Measurements from ENCODE around the gene ROBO1. TPM values are rescaled to one million over a fixed set of nuclear protein-coding genes. Genes with fewer than 3 reads are reported as not detected.

The ROBO1 gene
- total and polyA plus RNA-seq, 2 donors (not counting 3 experiments of a cell fraction or from before 2014, with no cell fraction given): 5.9 to 14.2 TPM

GRCh38 chr3:78569804-78570203 is 1198.0 kb downstream of the ROBO1 start:
- BruUV-seq (replicated peaks): no TSS peak
- intact Hi-C loops (cut with micrococcal nuclease): no loop called here
- no peak for DNase-seq (ENCODE audit: low read depth, low spot score)
- no peak overlapping the region for H2AFZ ChIP-seq (ENCODE audit: low read depth, low read length)
- H3K9me1 ChIP-seq (replicated peaks; ENCODE audit: control insufficient read depth, extremely low read depth, insufficient read depth, low read length): no peaks in the 10 kb centered on the region
- H3K9me3 ChIP-seq (replicated peaks; ENCODE audit: control insufficient read depth, insufficient read depth, low read length): no peaks in the 10 kb centered on the region
- POLR2A ChIA-PET: no interaction called here
- CTCF ChIA-PET: no interaction called here
- H3K79me2 ChIP-seq (ENCODE audit: control insufficient read depth, insufficient read depth, low read length): no peaks in the 10 kb centered on the region
- TF ChIP-seq POLR2AphosphoS5 (IDR thresholded peaks at IDR 0.05; ENCODE audit: insufficient read depth, low read depth, low read length) (no peak), JUN (IDR thresholded peaks at IDR 0.05; ENCODE audit: borderline replicate concordance, insufficient read depth, insufficient read length, low read depth) (no peak), CTCF (IDR thresholded peaks at IDR 0.05; ENCODE audit: extremely low read depth in 1 of 2, insufficient read depth in 1 of 2, low read depth in 1 of 2, low read length in 2 of 2) (no peak), POLR2A (IDR thresholded peaks at IDR 0.05; ENCODE audit: low read depth, low read length) (no peak), GATA2 (IDR thresholded peaks at IDR 0.05; ENCODE audit: insufficient read depth, insufficient read length, low read depth, low read length) (no peak), MAX (IDR thresholded peaks at IDR 0.05; ENCODE audit: insufficient read depth, insufficient read length) (no peak), MYC (IDR thresholded peaks at IDR 0.05; ENCODE audit: low read depth, low read length) (no peak), FOS (IDR thresholded peaks at IDR 0.05; ENCODE audit: borderline replicate concordance, insufficient read depth, low read length) (no peak), EZH2 (IDR thresholded peaks at IDR 0.05; ENCODE audit: borderline replicate concordance, low read depth, low read length, severe bottlenecking) (no peak)
- H3K36me3 ChIP-seq (ENCODE audit: control insufficient read depth in 2 of 2, extremely low read depth in 1 of 2, insufficient read depth in 2 of 2, low read length in 2 of 2): no peaks in the 10 kb centered on the region
- H3K4me2 ChIP-seq (ENCODE audit: insufficient read depth, low read length): no peak overlapping the region
- dilution Hi-C loops (cut with MboI; ENCODE audit: extremely low pct_ligation_motif_present, low sequenced_read_pairs): no loop called here
- H3K4me1 ChIP-seq (ENCODE audit: control insufficient read depth, extremely low read depth, insufficient read depth, low read length): no peaks in the 10 kb centered on the region
- H3K27me3 ChIP-seq (ENCODE audit: control insufficient read depth in 2 of 2, insufficient read depth in 2 of 2, low read length in 2 of 2): no peaks in the 10 kb centered on the region
- H4K20me1 ChIP-seq (replicated peaks; ENCODE audit: control insufficient read depth, extremely low read depth, insufficient read depth, low read length): no peaks in the 10 kb centered on the region
- FAIRE-seq: no peak
- no peak overlapping the region for H3K27ac ChIP-seq (ENCODE audit: insufficient read depth, low read depth, low read length)
- H3K4me3 ChIP-seq (replicated peaks in 1 of 3; ENCODE audit: insufficient read depth in 1 of 3, low read depth in 1 of 3, low read length in 3 of 3): no peak overlapping the region
- H3K9ac ChIP-seq (replicated peaks; ENCODE audit: extremely low read depth, insufficient read depth, low read length): no peak overlapping the region

All from endothelial cell of umbilical vein (primary cell).